A673 (cell line): ENCODE measurements around the gene ENOX1.
A peak's percentile ranks its signal among the peaks of the same experiment; 100 is the strongest.

Experiments
- EZH2 ChIP-seq: fragments of 200-600 bp; sonication (generic); IDR thresholded peaks from 2 replicates; pipeline ENCODE4 v1.6.1; 2017; ENCODE audit warnings: borderline replicate concordance, low read depth, mild to moderate bottlenecking, mixed read lengths, antibody characterized with exemption, low read length; ENCODE audit not compliant: poor library complexity, severe bottlenecking
- TF ChIP-seq, protein P1 (sequence below): fragments of 300-800, 200-600 bp; sonication (generic); conservative IDR thresholded peaks from 2 replicates; pipeline ENCODE4 v1.5.1; 2017; ENCODE audit warnings: low read depth, mild to moderate bottlenecking, antibody characterized with exemption, low read length, moderate library complexity, mixed read lengths

DNA sequence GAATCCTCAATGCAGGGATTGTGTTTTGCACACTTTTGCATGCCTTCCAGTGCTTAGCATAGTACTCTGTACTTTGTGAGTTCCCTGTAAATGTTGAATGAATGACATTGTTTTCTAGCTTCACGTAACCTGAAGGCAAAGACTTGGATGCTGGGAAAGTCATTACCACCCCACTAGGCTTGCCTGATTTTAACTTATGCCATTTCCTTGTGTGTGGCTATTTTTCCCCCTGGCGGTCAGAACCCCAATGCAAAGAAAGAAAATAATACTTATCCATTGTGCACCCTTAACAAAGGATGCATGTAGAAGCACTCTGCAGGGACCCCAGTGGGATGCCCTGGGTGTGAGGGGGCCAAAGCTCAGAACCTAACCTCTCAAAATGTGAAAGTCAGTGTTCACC, 1.2 kb upstream of the ENOX1 start:
- TF ChIP-seq EZH2 = no peak
- TF ChIP-seq, protein P1, sequence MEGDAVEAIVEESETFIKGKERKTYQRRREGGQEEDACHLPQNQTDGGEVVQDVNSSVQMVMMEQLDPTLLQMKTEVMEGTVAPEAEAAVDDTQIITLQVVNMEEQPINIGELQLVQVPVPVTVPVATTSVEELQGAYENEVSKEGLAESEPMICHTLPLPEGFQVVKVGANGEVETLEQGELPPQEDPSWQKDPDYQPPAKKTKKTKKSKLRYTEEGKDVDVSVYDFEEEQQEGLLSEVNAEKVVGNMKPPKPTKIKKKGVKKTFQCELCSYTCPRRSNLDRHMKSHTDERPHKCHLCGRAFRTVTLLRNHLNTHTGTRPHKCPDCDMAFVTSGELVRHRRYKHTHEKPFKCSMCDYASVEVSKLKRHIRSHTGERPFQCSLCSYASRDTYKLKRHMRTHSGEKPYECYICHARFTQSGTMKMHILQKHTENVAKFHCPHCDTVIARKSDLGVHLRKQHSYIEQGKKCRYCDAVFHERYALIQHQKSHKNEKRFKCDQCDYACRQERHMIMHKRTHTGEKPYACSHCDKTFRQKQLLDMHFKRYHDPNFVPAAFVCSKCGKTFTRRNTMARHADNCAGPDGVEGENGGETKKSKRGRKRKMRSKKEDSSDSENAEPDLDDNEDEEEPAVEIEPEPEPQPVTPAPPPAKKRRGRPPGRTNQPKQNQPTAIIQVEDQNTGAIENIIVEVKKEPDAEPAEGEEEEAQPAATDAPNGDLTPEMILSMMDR = 0 out of 2 replicates have a peak, but pooled peaks have one; percentile 19
